ENCODE measurements around the gene SEPTIN3.
A peak's percentile ranks its signal among the peaks of the same experiment; 100 is the strongest.
"Not testable (repeated sequence)": the region's sequence is repeated elsewhere in the genome, so short reads cannot be mapped to it uniquely, and the experiment has no call there.

Gene SEPTIN3

GRCh38 chr22:41940832-41941765, 28.1 kb upstream of the SEPTIN3 start:
- peak; percentile 54 for DNase-seq (ENCODE audit: low spot score)

GRCh38 chr22:41943661-41944209, 25.5 kb upstream of the SEPTIN3 start:
- DNase-seq (ENCODE audit: low spot score), result no peak

- DNase-seq (ENCODE audit: low spot score), result peak; percentile 95
These were observed 22.4 kb upstream of the SEPTIN3 start, which contains the start of gene CENPM for GRCh38 chr22:41946629-41947423. Gene CENPM, minus strand, starts transcription at chr22:41947152. Its CDS starts 76 bp downstream, at chr22:41947076.

- no peak for DNase-seq (ENCODE audit: low spot score)
These were observed 21.7 kb upstream of the SEPTIN3 start for GRCh38 chr22:41947424-41948080.

GRCh38 chr22:41948142-41948541, 21.1 kb upstream of the SEPTIN3 start:
- no peak for DNase-seq (ENCODE audit: low spot score)

- not testable (repeated sequence) for DNase-seq (ENCODE audit: low spot score)
These were observed 20.3 kb upstream of the SEPTIN3 start for GRCh38 chr22:41948928-41949296.

- no peak for DNase-seq (ENCODE audit: low spot score)
These were observed 19.8 kb upstream of the SEPTIN3 start for GRCh38 chr22:41949297-41949965.

GRCh38 chr22:41951898-41952474, 17.3 kb upstream of the SEPTIN3 start, which contains the start of gene SMIM45:
Gene SMIM45, plus strand, starts transcription at chr22:41952150.
- DNase-seq (ENCODE audit: low spot score), result no peak

GRCh38 chr22:41952713-41953112, 16.5 kb upstream of the SEPTIN3 start:
- no peak for DNase-seq (ENCODE audit: low spot score)

- DNase-seq (ENCODE audit: low spot score), result no peak
These were observed 11.2 kb upstream of the SEPTIN3 start for GRCh38 chr22:41957941-41958556.

- no peak for DNase-seq (ENCODE audit: low spot score)
These were observed 5.7 kb upstream of the SEPTIN3 start for GRCh38 chr22:41963453-41964111.

- DNase-seq (ENCODE audit: low spot score), result no peak
These were observed 5.1 kb upstream of the SEPTIN3 start for GRCh38 chr22:41964112-41964491.

- DNase-seq (ENCODE audit: low spot score), result no peak
These were observed 3.0 kb upstream of the SEPTIN3 start for GRCh38 chr22:41966225-41966606.

- peak; percentile 58 for DNase-seq (ENCODE audit: low spot score)
These were observed 2.5 kb upstream of the SEPTIN3 start for GRCh38 chr22:41966607-41967240.

- DNase-seq (ENCODE audit: low spot score), result no peak
These were observed 642 bp upstream of the SEPTIN3 start for GRCh38 chr22:41968601-41969000.

- no peak for DNase-seq (ENCODE audit: low spot score)
These were observed 1.4 kb downstream of the SEPTIN3 start for GRCh38 chr22:41970601-41971000.

GRCh38 chr22:41971431-41971830, 2.2 kb downstream of the SEPTIN3 start:
- no peak for DNase-seq (ENCODE audit: low spot score)

GRCh38 chr22:41974691-41975290, 5.5 kb downstream of the SEPTIN3 start:
- DNase-seq (ENCODE audit: low spot score), result no peak

All from LoVo (cell line).